PC-3 (cell line): Measurements from ENCODE around the gene CA5A.

ENCODE experiments used
- EZH2 ChIP-seq: fragments of 300-600 bp; sonication (generic); IDR thresholded peaks from one replicate; pipeline ENCODE4 v1.6.1; 2017; ENCODE audit warnings: antibody characterized with exemption, mild to moderate bottlenecking, low read length; ENCODE audit not compliant: unreplicated experiment
- TF ChIP-seq, protein P1 (sequence below): fragments of 300-600 bp; sonication (generic); conservative IDR thresholded peaks from 2 replicates; pipeline ENCODE4 v1.5.1; 2017; ENCODE audit warnings: antibody characterized with exemption, low read depth, mild to moderate bottlenecking, low read length

DNA sequence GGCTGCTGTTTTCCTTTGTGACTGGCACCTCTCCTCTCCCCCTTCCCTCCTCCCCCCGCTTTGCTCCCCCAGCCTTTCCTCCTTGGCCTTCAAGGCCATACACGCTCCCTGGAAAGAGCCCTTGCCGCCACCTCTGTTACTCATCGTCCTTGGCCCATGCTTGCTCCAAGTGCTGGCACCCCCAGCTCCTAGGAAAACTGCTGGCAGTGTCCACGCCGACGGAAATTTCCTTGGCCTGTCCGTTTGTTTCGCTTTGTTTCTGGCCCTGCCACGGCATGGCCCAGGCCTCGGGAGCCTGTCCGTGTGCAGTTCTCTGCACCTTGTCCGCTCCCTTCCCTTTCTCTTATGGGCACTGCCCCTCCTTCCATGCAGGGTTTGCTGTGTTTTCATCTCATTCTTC, 18.0 kb downstream of the CA5A start:
- TF ChIP-seq, protein P1, sequence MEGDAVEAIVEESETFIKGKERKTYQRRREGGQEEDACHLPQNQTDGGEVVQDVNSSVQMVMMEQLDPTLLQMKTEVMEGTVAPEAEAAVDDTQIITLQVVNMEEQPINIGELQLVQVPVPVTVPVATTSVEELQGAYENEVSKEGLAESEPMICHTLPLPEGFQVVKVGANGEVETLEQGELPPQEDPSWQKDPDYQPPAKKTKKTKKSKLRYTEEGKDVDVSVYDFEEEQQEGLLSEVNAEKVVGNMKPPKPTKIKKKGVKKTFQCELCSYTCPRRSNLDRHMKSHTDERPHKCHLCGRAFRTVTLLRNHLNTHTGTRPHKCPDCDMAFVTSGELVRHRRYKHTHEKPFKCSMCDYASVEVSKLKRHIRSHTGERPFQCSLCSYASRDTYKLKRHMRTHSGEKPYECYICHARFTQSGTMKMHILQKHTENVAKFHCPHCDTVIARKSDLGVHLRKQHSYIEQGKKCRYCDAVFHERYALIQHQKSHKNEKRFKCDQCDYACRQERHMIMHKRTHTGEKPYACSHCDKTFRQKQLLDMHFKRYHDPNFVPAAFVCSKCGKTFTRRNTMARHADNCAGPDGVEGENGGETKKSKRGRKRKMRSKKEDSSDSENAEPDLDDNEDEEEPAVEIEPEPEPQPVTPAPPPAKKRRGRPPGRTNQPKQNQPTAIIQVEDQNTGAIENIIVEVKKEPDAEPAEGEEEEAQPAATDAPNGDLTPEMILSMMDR, result no peak
- no peak for TF ChIP-seq EZH2
